Measurements from ENCODE around the gene LRMDA. TPM values are rescaled to one million over a fixed set of nuclear protein-coding genes. Genes with fewer than 3 reads are reported as not detected.

Gene LRMDA
- total and polyA plus RNA-seq, 2 of the 8 experiments (the other 6 are each of a cell fraction or from before 2014, with no cell fraction given) = 0.86 to 2.8 TPM

- no peak overlapping the region for H2AK5ac ChIP-seq (ENCODE audit: low read depth, low read length)
- no peak overlapping the region for H4K91ac ChIP-seq (replicated peaks; ENCODE audit: insufficient read length, low read length)
- no peak overlapping the region; the same call in 1 of the 2 replicates for H2BK20ac ChIP-seq (ENCODE audit: low read length)
- DNase-seq (ENCODE audit: low read depth in 1 of 2, low spot score in 2 of 2) (no peak), FAIRE-seq (no peak)
- CTCF ChIA-PET (ENCODE audit: partially characterized antibody) = interaction anchor here (0.6 to 1.6 kb wide), 2 partner anchors 20 to 114 kb away, joined by 3 to 4 read pairs; no protein-coding TSS in a partner anchor
- H2AFZ ChIP-seq (ENCODE audit: low read length) = no peak overlapping the region
- TF ChIP-seq BRCA1 (IDR thresholded peaks at IDR 0.05; ENCODE audit: low read depth, low read length) (no peak), SIN3A (conservative IDR thresholded peaks at IDR 0.05 in 1 of 2, IDR thresholded peaks at IDR 0.05 in 1 of 2; ENCODE audit: low read depth in 1 of 2, low read length in 2 of 2) (no peak), EZH2 (IDR thresholded peaks at IDR 0.05; ENCODE audit: low read depth, low read length, severe bottlenecking) (no peak), EGR1 (IDR thresholded peaks at IDR 0.05; ENCODE audit: borderline replicate concordance, low read depth, low read length) (no peak), CREB1 (IDR thresholded peaks at IDR 0.05) (no peak)
- TF ChIP-seq, protein P1, sequence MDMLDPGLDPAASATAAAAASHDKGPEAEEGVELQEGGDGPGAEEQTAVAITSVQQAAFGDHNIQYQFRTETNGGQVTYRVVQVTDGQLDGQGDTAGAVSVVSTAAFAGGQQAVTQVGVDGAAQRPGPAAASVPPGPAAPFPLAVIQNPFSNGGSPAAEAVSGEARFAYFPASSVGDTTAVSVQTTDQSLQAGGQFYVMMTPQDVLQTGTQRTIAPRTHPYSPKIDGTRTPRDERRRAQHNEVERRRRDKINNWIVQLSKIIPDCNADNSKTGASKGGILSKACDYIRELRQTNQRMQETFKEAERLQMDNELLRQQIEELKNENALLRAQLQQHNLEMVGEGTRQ (IDR thresholded peaks at IDR 0.05; ENCODE audit: low read length) = no peak
- TF ChIP-seq, protein P2, sequence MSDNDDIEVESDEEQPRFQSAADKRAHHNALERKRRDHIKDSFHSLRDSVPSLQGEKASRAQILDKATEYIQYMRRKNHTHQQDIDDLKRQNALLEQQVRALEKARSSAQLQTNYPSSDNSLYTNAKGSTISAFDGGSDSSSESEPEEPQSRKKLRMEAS (IDR thresholded peaks at IDR 0.05) = no peak
- no peak overlapping the region for H3K4ac ChIP-seq (replicated peaks; ENCODE audit: insufficient read length, low read depth, low read length)
- no peak overlapping the region for H3K56ac ChIP-seq (replicated peaks; ENCODE audit: insufficient read length, low read depth, low read length)
- H3K14ac ChIP-seq (ENCODE audit: insufficient read length) = no peak overlapping the region
- H3K18ac ChIP-seq (ENCODE audit: extremely low read depth, low read length) = no peak overlapping the region
- no peak overlapping the region for H3K27ac ChIP-seq (ENCODE audit: low read depth, low read length)
- H3K4me1 ChIP-seq (replicated peaks in 1 of 4; ENCODE audit: control insufficient read depth in 3 of 4, insufficient read depth in 4 of 4, low read length in 3 of 4) = peaks cover 0 to 6% (median 3%) of the 10 kb centered on the region in 4 experiments; a peak in 3 of 7 replicates
- H2BK120ac ChIP-seq (replicated peaks; ENCODE audit: low read depth, low read length) = no peak overlapping the region
- H2BK12ac ChIP-seq (ENCODE audit: low read depth, low read length) = no peak overlapping the region
- no peaks in the 10 kb centered on the region for H3K79me1 ChIP-seq (ENCODE audit: low read depth, low read length)
- 77 to 100% methylated on average over 1 to 10 of the region's 10 CpGs for WGBS, 2 experiments (ENCODE audit: extremely low coverage in 1 of 2, insufficient coverage in 1 of 2, insufficient read length in 1 of 2, insufficient replicate concordance in 2 of 2, low coverage in 1 of 2, low lambda C conversion rate in 2 of 2, missing lambda C conversion rate in 1 of 2)
- no peaks in the 10 kb centered on the region; the same call in 1 of the 2 replicates for H3K23me2 ChIP-seq (ENCODE audit: low read depth, low read length)
- no peaks in the 10 kb centered on the region for H3K9me3 ChIP-seq (ENCODE audit: insufficient read depth in 2 of 2, low read depth in 1 of 2, low read length in 1 of 2)
- H2BK5ac ChIP-seq (ENCODE audit: low read depth, low read length) = no peak overlapping the region
- no peak overlapping the region for H4K8ac ChIP-seq (ENCODE audit: extremely low read depth, insufficient read depth, low read length)
- POLR2A ChIA-PET (ENCODE audit: partially characterized antibody) = no interaction called here
- H3K4me3 ChIP-seq (ENCODE audit: extremely low read depth in 1 of 4, insufficient read depth in 2 of 4, low read depth in 3 of 4, low read length in 4 of 4) = no peak overlapping the region
- no peak overlapping the region for H3K9ac ChIP-seq (replicated peaks in 1 of 4; ENCODE audit: extremely low read depth in 1 of 4, low read depth in 3 of 4, low read length in 3 of 4)
- no peak overlapping the region for H3K23ac ChIP-seq (ENCODE audit: insufficient read length)
- no peaks in the 10 kb centered on the region for H3K36me3 ChIP-seq (ENCODE audit: control insufficient read depth in 2 of 4, insufficient read depth in 4 of 4, low read length in 3 of 4)
- no peaks in the 10 kb centered on the region for H3K79me2 ChIP-seq (ENCODE audit: control insufficient read depth in 1 of 2, insufficient read depth in 2 of 2, low read length in 2 of 2)
- no peak overlapping the region for H3K4me2 ChIP-seq (ENCODE audit: insufficient read depth in 1 of 2, low read depth in 2 of 2, low read length in 2 of 2)
- H4K5ac ChIP-seq (ENCODE audit: insufficient read length, low read depth, low read length) = no peak overlapping the region
- peaks cover 0 to 3% (median 0%) of the 10 kb centered on the region in 4 experiments; a peak in 1 of 7 replicates for H3K27me3 ChIP-seq (replicated peaks in 1 of 4; ENCODE audit: control insufficient read depth in 3 of 4, extremely low read depth in 1 of 4, insufficient read depth in 3 of 4, low read length in 3 of 4)
- H2BK15ac ChIP-seq (ENCODE audit: low read length) = no peak overlapping the region
- H4K20me1 ChIP-seq (replicated peaks in 1 of 2; ENCODE audit: control insufficient read depth in 1 of 2, insufficient read depth in 2 of 2, low read length in 2 of 2) = no peaks in the 10 kb centered on the region
These were observed 182.5 kb downstream of the LRMDA start for GRCh38 chr10:75613685-75614504.
